Thoracic aorta (tissue), 2 donors: Measurements from ENCODE around the gene NF2. TPM values are rescaled to one million over a fixed set of nuclear protein-coding genes. Genes with fewer than 3 reads are reported as not detected.

Source experiments
- ATAC-seq: fragments of 150-250 bp; one replicate; pipeline ENCODE4 v1.8.0; 2017; ENCODE audit warnings: low read depth; ENCODE audit not compliant: insufficient number of reproducible peaks, low FRiP score
- DNase-seq: peaks from one replicate; pipeline ENCODE4 v3.0.0-alpha.2; 2020; ENCODE audit warnings: low spot score
- H3K27ac ChIP-seq, 2 donors: fragments of 200-600 bp; sonication (generic); 1 replicate in 1 of 2; 2 replicates in 1 of 2; pipeline ENCODE4 v1.5.1; 2016; ENCODE audit warnings: mild to moderate bottlenecking in 2 of 2, moderate library complexity in 2 of 2
- H3K27me3 ChIP-seq: fragments of 200-600 bp; sonication (generic); replicated peaks from 2 replicates; pipeline ENCODE4 v1.6.0; 2016; ENCODE audit warnings: mild to moderate bottlenecking; ENCODE audit not compliant: insufficient read depth
- H3K36me3 ChIP-seq: fragments of 200-600 bp; sonication (generic); one replicate; pipeline ENCODE4 v1.5.1; 2016
- H3K4me1 ChIP-seq, 2 donors: fragments of 200-600 bp; sonication (generic); 1 replicate in 1 of 2; 2 replicates in 1 of 2; pipeline versions ENCODE4 v1.5.1 to v1.6.0; 2016; ENCODE audit warnings: low read depth in 2 of 2, mild to moderate bottlenecking in 1 of 2; ENCODE audit not compliant: control insufficient read depth in 1 of 2
- H3K4me3 ChIP-seq: fragments of 200-600 bp; sonication (generic); 2 replicates; pipeline ENCODE4 v1.5.1; 2016; ENCODE audit warnings: mild to moderate bottlenecking
- H3K9me3 ChIP-seq: fragments of 200-600 bp; sonication (generic); 2 replicates; pipeline ENCODE4 v1.5.1; 2016
- CTCF ChIP-seq: fragments of 200-600 bp; sonication (generic); IDR thresholded peaks from one replicate; pipeline ENCODE4 v1.5.1; 2019; ENCODE audit warnings: antibody characterized with exemption
- total RNA-seq, 2 donors: library from RNA; depleted of rRNA; stranded (reverse); fragments of >200 nt; gene quantifications; one replicate each; pipeline versions ENCODE4 v1.1.0 to v1.2.3, GENCODE V29; 2016

Gene NF2
- total RNA-seq, 2 donors from 2014 or later, result 37.1 to 41.2 TPM

- H3K27ac ChIP-seq, result no peak overlapping the region
- TF ChIP-seq CTCF, result no peak
- no peaks in the 10 kb centered on the region for H3K36me3 ChIP-seq
- DNase-seq (no peak), ATAC-seq (no peak)
- H3K9me3 ChIP-seq, result no peaks in the 10 kb centered on the region
- no peak overlapping the region for H3K4me3 ChIP-seq
- H3K4me1 ChIP-seq, result peaks cover 0 to 14% of the 10 kb centered on the region in 2 donors
- no peaks in the 10 kb centered on the region for H3K27me3 ChIP-seq
Observed at GRCh38 chr22:29705651-29706050, 102.2 kb downstream of the NF2 start.

GRCh38 chr22:29706486-29706885, 103.1 kb downstream of the NF2 start:
- DNase-seq (no peak), ATAC-seq (no peak)
- no peaks in the 10 kb centered on the region for H3K36me3 ChIP-seq
- TF ChIP-seq CTCF, result no peak
- H3K4me1 ChIP-seq, result peaks cover 0 to 14% of the 10 kb centered on the region in 2 donors
- no peak overlapping the region for H3K4me3 ChIP-seq
- no peaks in the 10 kb centered on the region for H3K27me3 ChIP-seq
- H3K9me3 ChIP-seq, result no peaks in the 10 kb centered on the region
- H3K27ac ChIP-seq, result no peak overlapping the region

- ATAC-seq (no peak), DNase-seq (no peak)
- no peak for TF ChIP-seq CTCF
- Histone ChIP-seq H3K36me3 (no peaks in the 10 kb centered on the region), H3K27me3 (no peaks in the 10 kb centered on the region), H3K4me1 (peaks cover 0 to 14% of the 10 kb centered on the region in 2 donors), H3K9me3 (no peaks in the 10 kb centered on the region), H3K4me3 (no peak overlapping the region), H3K27ac (no peak overlapping the region)
Observed at GRCh38 chr22:29707010-29707409, 103.6 kb downstream of the NF2 start.

GRCh38 chr22:29707471-29707870, 104.0 kb downstream of the NF2 start:
- DNase-seq (no peak), ATAC-seq (no peak)
- Histone ChIP-seq H3K36me3 (no peaks in the 10 kb centered on the region), H3K27ac (no peak overlapping the region), H3K27me3 (no peaks in the 10 kb centered on the region), H3K4me1 (peaks cover 0 to 10% of the 10 kb centered on the region in 2 donors), H3K4me3 (no peak overlapping the region), H3K9me3 (no peaks in the 10 kb centered on the region)
- no peak for TF ChIP-seq CTCF

- Histone ChIP-seq H3K4me3 (no peak overlapping the region), H3K4me1 (no peaks in the 10 kb centered on the region), H3K27ac (no peak overlapping the region), H3K27me3 (no peaks in the 10 kb centered on the region), H3K9me3 (no peaks in the 10 kb centered on the region), H3K36me3 (no peaks in the 10 kb centered on the region)
- no peak for ATAC-seq
- TF ChIP-seq CTCF, result no peak
- DNase-seq, result no peak
Observed at GRCh38 chr22:29710193-29710592, 106.8 kb downstream of the NF2 start.
